SK-N-SH (cell line): ENCODE measurements around the gene FAM120B. TPM values are rescaled to one million over a fixed set of nuclear protein-coding genes. Genes with fewer than 3 reads are reported as not detected.

Experiments
- CTCF ChIA-PET: fragments of 300-600, 350-600 bp; formaldehyde crosslinking; extraction: SDS; loops from one replicate; lab custom pipeline; 2021; lab: Yijun Ruan, JAX
- POLR2A ChIA-PET: fragments of 350-600 bp; sonication (Branson Sonifier 250); formaldehyde crosslinking; extraction: SDS; loops from one replicate; lab custom pipeline; 2020; ENCODE audit warnings: antibody characterized with exemption, inconsistent platforms; lab: Yijun Ruan, JAX
- DNase-seq: peaks from one replicate; pipeline ENCODE4 v3.0.0; 2012
- H2AFZ ChIP-seq: fragments of 200-600 bp; sonication (generic); 2 replicates; pipeline ENCODE4 v1.8.1; 2016; ENCODE audit warnings: antibody characterized with exemption, mild to moderate bottlenecking, low read depth
- H3F3A ChIP-seq: fragments of 200-600 bp; sonication (generic); replicated peaks from 2 replicates; pipeline ENCODE3; 2016; ENCODE audit warnings: antibody characterized with exemption, mild to moderate bottlenecking; ENCODE audit not compliant: insufficient read depth
- H3K27ac ChIP-seq, 2 experiments: fragments of 200-500 bp in 1 of 2; fragments of 200-600 bp in 1 of 2; sonication (Bioruptor generic) in 1 of 2; sonication (generic), shearing (Covaris generic) in 1 of 2; 2 replicates each; pipeline versions ENCODE4 v1.5.1 to v1.6.1; 2014 to 2016; ENCODE audit warnings: low read depth in 2 of 2, inconsistent platforms in 1 of 2, low read length in 1 of 2, mild to moderate bottlenecking in 1 of 2, mixed read lengths in 1 of 2
- H3K27me3 ChIP-seq: fragments of 200-600 bp; sonication (generic), shearing (Covaris generic); 2 replicates; pipeline ENCODE4 v1.6.1; 2016; ENCODE audit warnings: mixed run types; ENCODE audit not compliant: insufficient read depth
- H3K36me3 ChIP-seq, 2 experiments: fragments of 200-500 bp in 1 of 2; fragments of 200-600 bp in 1 of 2; sonication (Bioruptor generic) in 1 of 2; sonication (generic) in 1 of 2; replicated peaks in 1 of 2; 2 replicates each; pipeline versions ENCODE3 to v1.5.1; 2014 to 2016; ENCODE audit warnings: low read length in 1 of 2, mild to moderate bottlenecking in 1 of 2; ENCODE audit not compliant: insufficient read depth in 2 of 2, control insufficient read depth in 1 of 2
- H3K4me1 ChIP-seq, 2 experiments: fragments of 200-500 bp in 1 of 2; fragments of 200-600 bp in 1 of 2; sonication (Bioruptor generic) in 1 of 2; sonication (generic), shearing (Covaris generic) in 1 of 2; 2 replicates each; pipeline versions ENCODE4 v1.5.1 to v1.6.1; 2014 to 2016; ENCODE audit warnings: low read depth in 1 of 2, low read length in 1 of 2, mixed run types in 1 of 2; ENCODE audit not compliant: insufficient read depth in 2 of 2, control insufficient read depth in 1 of 2
- H3K4me2 ChIP-seq: fragments of 200-600 bp; sonication (generic), shearing (Covaris generic); 2 replicates; pipeline ENCODE4 v1.6.1; 2017; ENCODE audit warnings: mixed run types
- H3K4me3 ChIP-seq, 2 experiments: fragments of 200-500 bp in 1 of 2; fragments of 200-600 bp in 1 of 2; sonication (Bioruptor generic) in 1 of 2; sonication (generic), shearing (Covaris generic) in 1 of 2; 2 replicates each; pipeline versions ENCODE4 v1.5.1 to v1.8.1; 2014 to 2016; ENCODE audit warnings: low read depth in 2 of 2, inconsistent platforms in 1 of 2, low read length in 1 of 2, mild to moderate bottlenecking in 1 of 2, mixed read lengths in 1 of 2, moderate library complexity in 1 of 2
- H3K79me2 ChIP-seq: fragments of 200-600 bp; sonication (generic); 2 replicates; pipeline ENCODE4 v1.8.1; 2017; ENCODE audit warnings: mild to moderate bottlenecking; ENCODE audit not compliant: insufficient read depth
- H3K9ac ChIP-seq: fragments of 200-600 bp; sonication (generic); 2 replicates; pipeline ENCODE4 v1.6.1; 2017; ENCODE audit warnings: mixed run types
- H3K9me2 ChIP-seq: fragments of 200-600 bp; sonication (generic); 2 replicates; pipeline ENCODE4 v1.6.1; 2017; ENCODE audit warnings: mixed run types
- H3K9me3 ChIP-seq: fragments of 200-600 bp; sonication (generic); 2 replicates; pipeline ENCODE4 v1.6.1; 2017; ENCODE audit warnings: mixed run types, mild to moderate bottlenecking, moderate library complexity
- H4K20me1 ChIP-seq: fragments of 200-600 bp; sonication (generic); 2 replicates; pipeline ENCODE4 v1.6.1; 2017; ENCODE audit warnings: mild to moderate bottlenecking, mixed run types; ENCODE audit not compliant: insufficient read depth
- ELF1 ChIP-seq: IDR thresholded peaks from 2 replicates; pipeline ENCODE4 v1.4.0; 2012
- FOSL2 ChIP-seq: IDR thresholded peaks from 2 replicates; pipeline ENCODE4 v1.4.0; 2012; ENCODE audit warnings: low read depth, mild to moderate bottlenecking, moderate library complexity, borderline replicate concordance
- FOXM1 ChIP-seq: IDR thresholded peaks from 2 replicates; pipeline ENCODE4 v1.4.0; 2012; ENCODE audit warnings: low read depth, mild to moderate bottlenecking
- MEF2A ChIP-seq: IDR thresholded peaks from 2 replicates; pipeline ENCODE4 v1.4.0; 2012; ENCODE audit warnings: low read depth, borderline replicate concordance
- MXI1 ChIP-seq: IDR thresholded peaks from 2 replicates; pipeline ENCODE4 v1.6.1; 2012; ENCODE audit warnings: mild to moderate bottlenecking, low read depth, low read length, improper control_type of control experiment
- NFIC ChIP-seq: IDR thresholded peaks from 2 replicates; pipeline ENCODE4 v1.4.0; 2012; ENCODE audit warnings: borderline replicate concordance
- NRF1 ChIP-seq: IDR thresholded peaks from 2 replicates; pipeline ENCODE4 v1.6.1; 2012; ENCODE audit warnings: low read depth, mild to moderate bottlenecking, low read length
- RFX5 ChIP-seq: IDR thresholded peaks from 2 replicates; pipeline ENCODE4 v1.6.1; 2012; ENCODE audit warnings: mild to moderate bottlenecking, improper control_type of control experiment, low read length
- RXRA ChIP-seq: IDR thresholded peaks from 2 replicates; pipeline ENCODE4 v1.4.0; 2012; ENCODE audit warnings: low read depth, mild to moderate bottlenecking, borderline replicate concordance
- SIN3A ChIP-seq: IDR thresholded peaks from 2 replicates; pipeline ENCODE4 v1.6.1; 2012; ENCODE audit warnings: low read depth, mild to moderate bottlenecking, low read length, moderate library complexity, borderline replicate concordance
- TEAD4 ChIP-seq: IDR thresholded peaks from 2 replicates; pipeline ENCODE4 v1.4.0; 2012; ENCODE audit warnings: mild to moderate bottlenecking, borderline replicate concordance; ENCODE audit not compliant: insufficient read depth
- YY1 ChIP-seq: IDR thresholded peaks from 2 replicates; pipeline ENCODE4 v1.4.0; 2012; ENCODE audit warnings: low read depth, mild to moderate bottlenecking
- WGBS: methylation state at CpG from one replicate; pipeline ENCODE4 v1.1.6; 2017; ENCODE audit warnings: low lambda C conversion rate; 5-methylcytosine and 5-hydroxymethylcytosine counted together
- polyA plus RNA-seq, 3 experiments: library from polyadenylated mRNA; depleted of rRNA; stranded (reverse); fragments of >200 nt; gene quantifications; 2 replicates each; pipeline ENCODE4 v1.2.3, GENCODE V29; 2012
- TF ChIP-seq, protein P1 (sequence below): IDR thresholded peaks from 2 replicates; pipeline ENCODE4 v1.4.0; 2012; ENCODE audit warnings: low read depth
- TF ChIP-seq, protein P2 (sequence below): fragments of 150-350 bp; IDR thresholded peaks from 2 replicates; pipeline ENCODE4 v1.6.1; 2017; ENCODE audit warnings: antibody characterized with exemption, low read length, low read depth, borderline replicate concordance

Gene FAM120B
- polyA plus RNA-seq, 1 of the 3 experiments (the other 2 are of a cell fraction): 7.7 TPM

DNA sequence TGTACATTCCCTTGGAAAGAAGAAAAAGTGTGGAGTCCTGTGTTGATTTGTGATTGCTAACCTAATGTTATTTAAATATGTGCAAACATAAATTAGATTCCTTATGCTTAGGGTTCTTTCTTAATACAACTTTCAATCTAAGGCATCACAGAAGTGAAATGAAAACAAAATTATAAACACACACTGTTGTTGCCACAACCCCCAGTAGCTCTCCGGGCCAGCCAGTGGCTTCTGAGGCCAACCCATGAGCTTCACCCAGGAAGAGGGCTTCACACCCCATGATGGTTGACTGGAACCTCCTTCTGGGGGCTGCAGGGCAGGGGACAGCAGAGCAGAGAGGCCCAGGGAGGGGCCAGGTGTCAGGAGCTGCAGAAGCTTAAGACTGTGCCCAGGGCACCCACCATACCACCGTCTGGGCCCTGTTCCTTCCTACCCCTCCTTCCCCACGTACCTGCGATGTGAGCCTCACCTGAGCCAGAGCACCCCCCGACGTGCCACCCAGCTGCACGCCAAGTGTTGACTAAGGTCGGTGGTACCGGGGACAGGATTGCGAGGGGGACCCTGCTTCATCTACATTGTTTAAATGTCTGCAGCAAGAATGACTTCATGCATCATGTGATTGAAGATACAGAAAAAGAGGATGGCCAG lies 110.5 kb downstream of the FAM120B start:
- no peak overlapping the region for H3K9ac ChIP-seq
- H3K9me2 ChIP-seq: no peaks in the 10 kb centered on the region
- no peak overlapping the region for H3K27ac ChIP-seq
- no peaks in the 10 kb centered on the region for H3K36me3 ChIP-seq
- no peaks in the 10 kb centered on the region for H3K79me2 ChIP-seq
- ChIA-PET POLR2A (no interaction called here), CTCF (interaction anchor here (0.9 kb wide), 1 partner anchor 22 kb away, joined by 3 read pairs; no protein-coding TSS in a partner anchor)
- H3K4me3 ChIP-seq: no peak overlapping the region
- H3K9me3 ChIP-seq: no peaks in the 10 kb centered on the region
- no peak overlapping the region for H2AFZ ChIP-seq
- no peak overlapping the region for H3K4me2 ChIP-seq
- DNase-seq: no peak
- no peak for TF ChIP-seq NRF1
- TF ChIP-seq, protein P1, sequence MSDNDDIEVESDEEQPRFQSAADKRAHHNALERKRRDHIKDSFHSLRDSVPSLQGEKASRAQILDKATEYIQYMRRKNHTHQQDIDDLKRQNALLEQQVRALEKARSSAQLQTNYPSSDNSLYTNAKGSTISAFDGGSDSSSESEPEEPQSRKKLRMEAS: no peak
- TF ChIP-seq MXI1: no peak
- no peak for TF ChIP-seq MEF2A
- no peak for TF ChIP-seq FOSL2
- TF ChIP-seq FOXM1: no peak
- no peak for TF ChIP-seq ELF1
- TF ChIP-seq RXRA: no peak
- H4K20me1 ChIP-seq: no peaks in the 10 kb centered on the region
- no peaks in the 10 kb centered on the region; a peak in 1 of 4 replicates for H3K4me1 ChIP-seq
- no peaks in the 10 kb centered on the region for H3K27me3 ChIP-seq
- H3F3A ChIP-seq: no peaks in the 10 kb centered on the region
- 92% methylated on average over 8 of the region's 10 CpGs for WGBS

DNA sequence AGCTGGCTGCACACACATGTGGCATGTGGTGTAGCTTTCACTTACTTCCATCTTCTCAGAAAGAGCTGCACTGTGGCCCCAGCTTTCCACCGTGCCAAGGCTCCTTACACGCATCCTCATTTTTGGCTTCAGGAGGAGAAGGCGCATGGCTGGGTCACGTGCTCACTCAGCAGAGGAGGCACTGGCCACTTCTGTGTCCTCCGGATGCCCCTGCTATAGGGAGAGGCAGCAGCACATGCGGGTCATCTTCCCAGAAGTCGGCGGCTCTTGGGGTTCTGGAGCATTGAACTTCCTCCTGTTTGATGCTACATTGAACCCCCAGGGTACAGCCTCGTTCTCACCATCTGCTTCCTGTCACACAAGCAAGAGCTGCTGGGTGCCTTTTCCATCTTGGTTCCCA lies 111.3 kb downstream of the FAM120B start:
- no peak overlapping the region for H3K4me2 ChIP-seq
- no peaks in the 10 kb centered on the region for H3K9me2 ChIP-seq
- H3K36me3 ChIP-seq: no peaks in the 10 kb centered on the region
- H3K27me3 ChIP-seq: no peaks in the 10 kb centered on the region
- H3K4me1 ChIP-seq: no peaks in the 10 kb centered on the region; a peak in 1 of 4 replicates
- DNase-seq: no peak
- no peak overlapping the region for H2AFZ ChIP-seq
- TF ChIP-seq ELF1: no peak
- TF ChIP-seq MXI1: no peak
- no peak for TF ChIP-seq SIN3A
- TF ChIP-seq NFIC: no peak
- no peak for TF ChIP-seq RXRA
- no peak for TF ChIP-seq TEAD4
- no peak for TF ChIP-seq YY1
- TF ChIP-seq, protein P1: no peak
- no peak for TF ChIP-seq RFX5
- TF ChIP-seq NRF1: no peak
- TF ChIP-seq, protein P2, sequence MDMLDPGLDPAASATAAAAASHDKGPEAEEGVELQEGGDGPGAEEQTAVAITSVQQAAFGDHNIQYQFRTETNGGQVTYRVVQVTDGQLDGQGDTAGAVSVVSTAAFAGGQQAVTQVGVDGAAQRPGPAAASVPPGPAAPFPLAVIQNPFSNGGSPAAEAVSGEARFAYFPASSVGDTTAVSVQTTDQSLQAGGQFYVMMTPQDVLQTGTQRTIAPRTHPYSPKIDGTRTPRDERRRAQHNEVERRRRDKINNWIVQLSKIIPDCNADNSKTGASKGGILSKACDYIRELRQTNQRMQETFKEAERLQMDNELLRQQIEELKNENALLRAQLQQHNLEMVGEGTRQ: no peak
- TF ChIP-seq, all 33 proteins: peak for 0
- H4K20me1 ChIP-seq: no peaks in the 10 kb centered on the region
- no peak overlapping the region for H3K9ac ChIP-seq
- H3K79me2 ChIP-seq: no peaks in the 10 kb centered on the region
- H3F3A ChIP-seq: no peaks in the 10 kb centered on the region
- no peak overlapping the region for H3K4me3 ChIP-seq
- CTCF ChIA-PET: interaction anchor here (0.8 to 0.9 kb wide), 2 partner anchors 21 to 629 kb away, joined by 3 read pairs; no protein-coding TSS in a partner anchor
- H3K27ac ChIP-seq: no peak overlapping the region
- WGBS: 72% methylated on average over 5 of the region's 9 CpGs
- no peaks in the 10 kb centered on the region for H3K9me3 ChIP-seq
- POLR2A ChIA-PET: no interaction called here
